H4 (cell line): Measurements from ENCODE around the gene CNOT3. TPM values are rescaled to one million over a fixed set of nuclear protein-coding genes. Genes with fewer than 3 reads are reported as not detected.
"Not testable (repeated sequence)": the region's sequence is repeated elsewhere in the genome, so short reads cannot be mapped to it uniquely, and the experiment has no call there.

ENCODE experiments used
- DNase-seq: peaks from one replicate; pipeline ENCODE4 v3.0.0-alpha.2; 2015; ENCODE audit warnings: low spot score
- total RNA-seq: library from RNA; depleted of rRNA; stranded (reverse); fragments of >200 nt; shearing (Covaris generic); gene quantifications from 2 replicates; pipeline ENCODE4 v1.2.3, GENCODE V29; 2014

The CNOT3 gene
- total RNA-seq, 1 experiment from 2014 or later: 27.5 TPM

- DNase-seq: no peak
Measured at GRCh38 chr19:54169149-54169740, 31.7 kb downstream of the CNOT3 start.

DNA sequence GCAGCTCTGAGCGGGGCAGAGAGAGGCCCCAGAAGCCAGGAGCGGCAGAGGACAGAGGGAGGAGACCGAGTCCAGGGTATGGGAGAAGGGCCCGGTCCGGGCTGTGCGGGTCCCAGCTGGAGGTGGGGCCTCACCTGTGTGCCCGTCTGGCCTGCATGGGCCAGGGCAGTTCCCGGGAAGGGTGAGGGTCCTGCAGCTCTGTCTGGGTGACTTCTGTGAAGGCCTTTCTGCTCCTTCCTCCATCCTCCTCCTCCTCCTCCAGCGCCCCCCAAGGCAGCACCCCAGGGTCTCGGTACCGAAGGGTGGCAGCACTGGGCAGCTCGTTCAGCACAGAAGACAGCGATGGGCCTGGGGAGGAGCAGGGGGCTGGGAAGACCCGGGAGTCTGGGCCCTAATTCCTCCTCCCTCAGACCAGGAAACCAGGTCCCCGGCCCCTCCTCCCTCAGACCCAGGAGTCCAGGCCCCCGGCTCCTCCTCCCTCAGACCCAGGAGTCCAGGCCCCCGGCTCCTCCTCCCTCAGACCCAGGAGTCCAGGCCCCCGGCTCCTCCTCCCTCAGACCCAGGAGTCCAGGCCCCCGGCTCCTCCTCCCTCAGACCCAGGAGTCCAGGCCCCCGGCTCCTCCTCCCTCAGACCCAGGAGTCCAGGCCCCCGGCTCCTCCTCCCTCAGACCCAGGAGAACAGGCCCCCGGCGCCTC lies 34.3 kb downstream of the CNOT3 start:
- not testable (repeated sequence) for DNase-seq

- no peak for DNase-seq
Measured at GRCh38 chr19:54172471-54173358, 35.2 kb downstream of the CNOT3 start, which contains the start of gene TMC4. TSS of gene TMC4 (minus strand) at chr19:54173160. CDS start at chr19:54173117, 43 bp downstream.

DNA sequence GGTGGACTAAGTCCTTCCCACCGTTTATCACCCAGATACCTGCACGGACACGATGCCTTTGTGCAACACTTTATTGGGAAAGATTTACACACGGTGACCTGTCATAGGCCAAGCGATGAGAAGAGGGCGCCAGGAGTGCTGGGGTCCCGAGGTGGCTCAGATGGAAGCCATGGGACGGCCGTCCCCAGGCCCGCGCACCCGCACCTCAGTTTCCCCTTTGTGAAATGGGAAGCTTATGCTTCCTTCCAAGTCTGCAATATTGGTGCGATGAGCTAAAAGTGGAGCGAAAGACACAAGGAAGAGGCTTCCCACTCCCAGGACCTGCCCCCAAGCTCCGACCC lies 35.8 kb downstream of the CNOT3 start:
- DNase-seq: no peak

GRCh38 chr19:54173951-54174834 lies 36.6 kb downstream of the CNOT3 start:
- no peak for DNase-seq

- DNase-seq: no peak
Measured at GRCh38 chr19:54178581-54179261, 41.2 kb downstream of the CNOT3 start.

- no peak for DNase-seq
Measured at GRCh38 chr19:54179262-54179852, 41.8 kb downstream of the CNOT3 start.

DNA sequence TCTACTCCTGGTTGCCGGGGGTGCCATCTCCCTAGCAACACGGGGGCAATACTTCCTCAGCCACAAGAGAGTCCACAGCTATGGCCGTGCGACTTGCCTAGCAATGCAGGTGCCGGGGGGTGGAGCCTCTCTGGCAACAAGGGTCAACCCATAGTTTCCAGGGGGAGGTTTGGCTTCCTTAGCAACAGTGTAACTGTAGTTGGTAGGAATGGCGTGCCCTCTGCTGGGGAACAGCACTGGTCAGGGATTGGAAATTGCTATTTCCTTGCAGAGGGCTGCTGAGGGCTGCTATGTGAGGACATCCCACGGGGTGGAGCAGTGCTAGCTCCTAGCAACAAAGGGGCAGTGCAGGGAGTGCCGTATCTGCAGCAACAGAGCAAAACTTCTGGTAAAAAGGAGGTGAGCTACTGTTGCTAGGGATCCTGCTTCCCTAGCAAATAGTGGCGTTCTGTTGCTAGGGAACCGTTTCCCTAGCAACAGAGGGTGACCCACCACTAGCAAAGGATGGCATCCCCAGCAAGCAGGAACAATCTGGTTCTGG lies 42.4 kb downstream of the CNOT3 start:
- no peak for DNase-seq

GRCh38 chr19:54180691-54181091 lies 43.1 kb downstream of the CNOT3 start:
- no peak for DNase-seq

GRCh38 chr19:54181894-54182293 lies 44.3 kb downstream of the CNOT3 start:
- DNase-seq: not testable (repeated sequence)

DNA sequence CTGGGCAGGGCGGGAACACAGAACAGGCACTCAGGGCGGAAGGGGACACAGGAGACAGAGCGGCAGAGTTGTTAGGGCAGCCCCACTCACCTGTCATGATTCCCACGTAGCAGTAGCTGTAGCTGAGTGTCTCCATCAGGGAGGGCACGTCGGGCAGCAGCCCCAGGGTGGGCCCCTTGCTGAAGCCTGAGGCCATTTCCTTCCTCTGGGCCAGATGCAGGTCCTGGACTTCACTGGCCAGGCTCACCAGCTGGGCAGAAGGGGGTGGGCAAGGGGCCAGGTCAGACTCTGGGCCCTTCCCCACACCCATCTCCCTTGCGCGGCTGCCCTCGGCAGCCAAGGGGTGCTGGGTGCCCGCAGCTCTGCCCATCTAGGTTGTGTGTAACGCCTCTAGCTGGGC lies 45.9 kb downstream of the CNOT3 start:
- no peak for DNase-seq

DNA sequence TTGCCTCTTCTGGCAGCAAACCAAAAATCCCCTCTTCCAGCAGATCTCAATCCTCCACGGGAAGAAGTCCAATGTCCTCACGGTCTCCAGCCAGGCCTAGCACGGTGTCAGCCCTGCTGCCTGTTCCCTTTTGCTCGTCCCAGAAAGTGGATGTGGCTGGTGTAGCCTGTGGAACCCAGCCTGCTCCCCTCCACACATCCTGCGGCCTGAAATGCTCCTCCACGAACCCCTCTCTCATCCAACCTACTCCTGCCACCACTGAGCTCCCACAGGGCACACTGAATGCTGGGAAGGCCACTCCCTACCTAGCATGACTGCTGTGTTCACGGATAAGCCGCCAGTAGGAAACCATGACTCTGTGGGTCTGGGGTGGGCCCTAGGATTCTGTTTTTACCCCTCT lies 48.8 kb downstream of the CNOT3 start:
- DNase-seq: no peak

DNA sequence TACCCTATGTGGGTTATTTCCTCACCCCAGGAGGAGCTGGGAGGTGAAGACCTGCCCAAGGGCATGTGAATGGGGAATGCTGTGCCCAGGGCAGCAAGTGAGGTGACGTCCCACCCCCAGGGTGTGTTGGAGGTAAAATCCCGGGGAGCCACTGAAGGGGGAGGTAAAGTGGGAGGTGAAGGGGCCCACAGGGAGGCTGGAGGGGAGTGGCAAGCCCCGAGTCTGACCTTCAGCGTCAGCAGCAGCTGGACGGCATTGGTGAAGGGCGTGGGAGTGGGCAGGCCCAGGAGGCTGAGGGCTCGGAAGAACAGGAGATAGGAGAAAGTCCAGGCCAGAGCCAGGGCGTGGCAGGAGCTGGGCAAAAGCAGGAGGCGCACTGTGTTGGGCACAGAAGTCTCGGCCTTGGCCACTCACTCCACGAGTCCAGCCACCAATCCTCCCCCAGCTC lies 49.4 kb downstream of the CNOT3 start:
- no peak for DNase-seq

- peak; percentile 74 for DNase-seq
Measured at GRCh38 chr19:54188215-54188871, 50.8 kb downstream of the CNOT3 start.

DNA sequence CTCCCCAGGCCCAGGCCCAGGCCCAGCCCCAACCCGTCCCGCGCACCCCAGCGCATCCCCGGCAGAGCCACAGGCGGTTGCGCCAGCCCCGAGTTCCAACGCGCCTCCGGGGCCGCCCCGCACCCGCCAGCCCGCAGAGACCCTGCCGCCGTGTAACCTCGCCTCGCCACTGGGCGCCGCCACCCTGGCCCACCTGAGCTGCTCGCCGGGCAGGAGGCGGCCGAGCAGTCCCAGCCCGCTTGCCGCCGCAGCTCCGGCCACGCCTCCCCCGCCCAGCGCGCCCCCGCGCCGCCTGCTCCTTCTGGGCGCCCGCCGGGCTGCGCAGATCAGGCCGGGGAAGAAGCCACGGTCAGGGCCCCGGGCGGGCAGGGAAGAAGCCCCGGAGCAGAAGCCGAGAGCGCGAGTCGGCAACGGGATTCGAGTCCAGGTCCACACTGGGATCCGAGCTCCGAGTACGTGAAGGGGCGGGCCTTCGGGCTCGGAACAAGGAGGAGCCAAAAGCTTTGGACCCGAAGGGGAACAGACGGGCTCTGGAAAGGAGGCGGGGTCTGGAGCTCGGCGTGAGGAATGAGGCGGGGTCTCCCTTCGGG lies 51.7 kb downstream of the CNOT3 start, which contains the start of gene MBOAT7:
Gene MBOAT7, minus strand, starts transcription at position 436 of the 590 bp plus-strand sequence. CDS start 1,072 bp downstream, outside the sequence.
- DNase-seq: no peak

- DNase-seq: peak; percentile 100
Measured at GRCh38 chr19:54189735-54190502, 52.4 kb downstream of the CNOT3 start.

- DNase-seq: peak; percentile 100
Measured at GRCh38 chr19:54190503-54191010, 53.0 kb downstream of the CNOT3 start.
